ENCODE data around the gene PGAM2.
"Not testable (repeated sequence)": the region's sequence is repeated elsewhere in the genome, so short reads cannot be mapped to it uniquely, and the experiment has no call there.

The PGAM2 gene

GRCh38 chr7:44050121-44050914 is 15.0 kb downstream of the PGAM2 start:
- DNase-seq (ENCODE audit: low read depth) = no peak

- DNase-seq (ENCODE audit: low read depth) = no peak
Observed at GRCh38 chr7:44048031-44048795, 17.2 kb downstream of the PGAM2 start.

GRCh38 chr7:44046321-44047061 is 18.9 kb downstream of the PGAM2 start:
- no peak for DNase-seq (ENCODE audit: low read depth)

- DNase-seq (ENCODE audit: low read depth) = no peak
Observed at GRCh38 chr7:44045226-44046014, 19.9 kb downstream of the PGAM2 start.

GRCh38 chr7:44044315-44045225 is 20.8 kb downstream of the PGAM2 start, which contains the start of gene DBNL:
TSS of gene DBNL (plus strand) at chr7:44044702. CDS start at chr7:44044738, 36 bp downstream.
- DNase-seq (ENCODE audit: low read depth) = peak; percentile 90

- DNase-seq (ENCODE audit: low read depth) = no peak
Observed at GRCh38 chr7:44043902-44044301, 21.5 kb downstream of the PGAM2 start.

GRCh38 chr7:44042221-44042620 is 23.1 kb downstream of the PGAM2 start:
- no peak for DNase-seq (ENCODE audit: low read depth)

- DNase-seq (ENCODE audit: low read depth) = peak; percentile 60
Observed at GRCh38 chr7:44040493-44040891, 24.9 kb downstream of the PGAM2 start.

GRCh38 chr7:44039800-44040492 is 25.4 kb downstream of the PGAM2 start:
- DNase-seq (ENCODE audit: low read depth) = not testable (repeated sequence)

- DNase-seq (ENCODE audit: low read depth) = peak; percentile 70
Observed at GRCh38 chr7:44038961-44039558, 26.3 kb downstream of the PGAM2 start.

- not testable (repeated sequence) for DNase-seq (ENCODE audit: low read depth)
Observed at GRCh38 chr7:44038553-44038952, 26.8 kb downstream of the PGAM2 start.

GRCh38 chr7:44037951-44038350 is 27.4 kb downstream of the PGAM2 start:
- DNase-seq (ENCODE audit: low read depth) = not testable (repeated sequence)

- not testable (repeated sequence) for DNase-seq (ENCODE audit: low read depth)
Observed at GRCh38 chr7:44036364-44036763, 29.0 kb downstream of the PGAM2 start.

GRCh38 chr7:44033971-44034844 is 31.2 kb downstream of the PGAM2 start:
- DNase-seq (ENCODE audit: low read depth) = not testable (repeated sequence)

GRCh38 chr7:44032031-44032430 is 33.3 kb downstream of the PGAM2 start:
- DNase-seq (ENCODE audit: low read depth) = not testable (repeated sequence)

- DNase-seq (ENCODE audit: low read depth) = not testable (repeated sequence)
Observed at GRCh38 chr7:44031319-44031718, 34.0 kb downstream of the PGAM2 start.

GRCh38 chr7:44030029-44030428 is 35.3 kb downstream of the PGAM2 start:
- not testable (repeated sequence) for DNase-seq (ENCODE audit: low read depth)

- DNase-seq (ENCODE audit: low read depth) = not testable (repeated sequence)
Observed at GRCh38 chr7:44029433-44029832, 35.9 kb downstream of the PGAM2 start.

Data from activated T-helper 9 cell treated with anti-CD3 and anti-CD28 coated beads, Interleukin-2, amount 50 U/mL, for 16 hours (primary cell).